Measurements from ENCODE around the gene PDPR.
"Not testable (repeated sequence)": the region's sequence is repeated elsewhere in the genome, so short reads cannot be mapped to it uniquely, and the experiment has no call there.

PDPR gene

DNA sequence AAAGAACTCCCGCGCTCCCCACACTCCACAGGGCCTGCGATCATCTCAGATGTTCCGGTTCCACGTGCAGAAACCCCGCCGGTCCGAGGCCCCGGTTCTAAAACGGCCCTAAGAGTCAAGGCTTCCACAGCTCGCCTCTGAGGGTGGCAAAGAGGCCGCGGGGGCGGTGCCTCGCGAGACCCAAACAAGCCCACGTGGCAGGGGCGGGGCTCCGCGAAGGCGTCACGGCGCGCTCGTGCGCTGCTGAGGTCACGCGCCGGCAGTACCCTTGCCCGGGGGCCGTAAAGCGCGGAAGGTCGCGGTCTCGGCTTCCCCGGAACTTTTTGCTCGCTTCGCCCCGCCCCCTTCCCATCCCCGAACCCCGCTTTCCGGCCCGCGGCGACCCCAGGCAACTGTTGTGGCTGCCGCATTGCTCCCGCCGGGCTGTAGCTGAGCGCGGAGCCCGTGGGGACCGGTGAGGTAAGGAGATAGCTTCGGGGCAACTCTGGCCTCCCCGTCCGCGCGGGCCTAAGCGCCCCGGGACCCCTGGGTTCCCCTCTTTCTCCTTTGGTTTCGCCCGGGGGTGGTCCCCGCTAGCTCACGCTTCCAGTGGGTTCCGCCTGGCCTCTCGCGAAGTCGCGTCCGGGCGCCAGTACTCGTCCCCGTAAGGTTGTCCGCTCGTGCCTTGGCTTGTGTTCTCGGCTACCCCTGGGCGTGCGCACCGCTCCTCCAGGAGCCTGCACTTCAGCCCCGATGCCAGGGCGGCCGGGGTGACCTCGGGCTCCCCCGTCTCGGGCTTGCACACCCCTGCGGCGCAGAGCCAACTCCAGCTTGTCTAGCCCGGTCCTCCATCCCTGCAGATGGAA lies at the start of gene PDPR:
TSS of gene PDPR (plus strand) at position 351 of the 845 bp plus-strand sequence. CDS start 6,161 bp downstream, outside the sequence.
- DNase-seq (ENCODE audit: low read depth in 3 of 3, low spot score in 1 of 3) = peak; percentile 81 to 89 (median 85)

DNA sequence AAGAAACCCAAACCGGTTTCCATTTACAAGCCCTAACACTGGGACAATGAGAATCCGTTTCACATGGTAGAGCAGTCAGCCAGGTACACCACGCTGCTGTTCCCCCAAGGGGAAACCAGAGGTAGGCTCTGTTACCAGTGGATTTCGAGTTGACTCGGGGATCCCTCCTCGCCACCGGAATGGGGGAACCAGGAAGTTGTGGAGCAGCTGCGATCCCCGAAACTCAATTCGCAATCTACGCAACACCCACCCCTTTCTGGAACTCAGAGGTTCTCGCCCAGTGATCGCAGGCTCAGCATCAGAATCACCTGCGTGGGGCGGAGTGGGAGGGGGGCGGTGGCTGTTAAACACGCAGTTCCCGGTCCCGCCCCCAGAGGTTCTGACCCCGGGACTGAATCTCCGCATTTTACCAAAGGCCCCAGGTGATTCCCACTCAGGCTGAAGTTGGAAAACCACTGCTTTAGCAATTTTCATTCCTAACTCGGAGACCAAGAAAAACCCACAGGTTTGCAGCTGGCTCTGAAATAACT lies 49.2 kb upstream of the PDPR start:
- peak; percentile 4 to 56 (median 44) for DNase-seq (ENCODE audit: low read depth in 3 of 3, low spot score in 1 of 3)

DNA sequence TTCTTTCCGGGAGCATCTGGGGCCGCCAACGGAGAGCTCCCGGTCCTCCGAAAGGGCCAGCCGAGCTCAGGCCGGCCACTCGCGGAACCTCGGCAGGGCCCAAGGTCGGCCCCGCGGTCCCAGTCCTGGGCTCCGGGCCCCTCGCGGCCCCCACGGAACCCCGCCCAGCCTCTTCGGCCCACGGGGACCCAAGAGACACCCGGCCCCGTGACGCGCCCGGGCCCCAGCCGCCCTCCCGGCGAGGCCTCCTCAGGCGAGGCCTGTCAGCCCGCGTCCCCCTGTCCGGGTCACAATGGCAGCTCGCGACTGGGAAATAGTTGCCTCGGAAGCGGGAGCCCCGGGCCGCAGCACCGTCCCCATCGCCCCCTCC lies 48.8 kb upstream of the PDPR start:
- not testable (repeated sequence) for DNase-seq (ENCODE audit: low read depth in 3 of 3, low spot score in 1 of 3)

GRCh38 chr16:70065746-70066658 lies 48.1 kb upstream of the PDPR start:
- DNase-seq (ENCODE audit: low read depth in 3 of 3, low spot score in 1 of 3) = peak; percentile 82 to 91 (median 87)

DNA sequence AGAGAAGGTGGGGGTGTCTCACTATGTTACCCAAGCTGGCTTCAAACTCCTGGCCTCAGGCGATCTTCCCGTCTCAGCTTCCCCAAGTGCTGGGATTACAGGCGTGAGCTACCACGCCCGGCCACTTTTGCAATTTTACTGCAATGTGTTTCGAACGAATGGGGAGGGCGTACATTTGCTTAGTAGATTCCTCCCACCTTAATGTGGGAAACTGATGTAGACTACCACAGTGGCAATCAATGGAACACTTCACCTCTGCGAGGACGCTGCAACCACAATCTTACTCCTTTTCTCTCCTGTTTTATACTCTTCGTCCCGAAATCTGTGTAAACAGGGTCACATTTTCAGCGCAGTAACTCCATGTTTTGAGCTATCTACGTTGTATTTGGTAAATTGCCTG lies 47.4 kb upstream of the PDPR start:
- DNase-seq (ENCODE audit: low read depth in 3 of 3, low spot score in 1 of 3) = not testable (repeated sequence)

- DNase-seq (ENCODE audit: low read depth in 3 of 3, low spot score in 1 of 3) = not testable (repeated sequence)
Measured at GRCh38 chr16:70079081-70079480, 35.1 kb upstream of the PDPR start.

- DNase-seq (ENCODE audit: low read depth in 3 of 3, low spot score in 1 of 3) = not testable (repeated sequence)
Measured at GRCh38 chr16:70081219-70081618, 32.9 kb upstream of the PDPR start.

DNA sequence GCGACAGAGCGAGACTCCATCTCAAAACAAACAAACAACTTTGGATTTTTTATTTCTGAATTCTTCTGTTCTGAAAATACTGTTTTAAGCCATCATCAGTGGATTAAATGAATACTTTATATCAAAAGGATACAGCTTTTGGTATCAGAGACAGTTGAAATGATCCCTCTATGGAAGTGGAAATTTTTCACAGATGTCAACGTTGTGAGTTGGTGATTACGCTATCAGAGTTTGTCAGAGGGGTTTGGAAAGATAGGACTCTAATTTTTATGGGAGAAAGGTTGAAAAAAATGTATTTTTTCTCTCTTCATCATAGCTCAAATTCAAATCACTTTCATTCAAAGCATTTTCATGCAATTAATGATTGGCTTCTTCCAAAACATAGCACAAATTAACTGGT lies 30.2 kb upstream of the PDPR start:
- DNase-seq (ENCODE audit: low read depth in 3 of 3, low spot score in 1 of 3) = not testable (repeated sequence)

DNA sequence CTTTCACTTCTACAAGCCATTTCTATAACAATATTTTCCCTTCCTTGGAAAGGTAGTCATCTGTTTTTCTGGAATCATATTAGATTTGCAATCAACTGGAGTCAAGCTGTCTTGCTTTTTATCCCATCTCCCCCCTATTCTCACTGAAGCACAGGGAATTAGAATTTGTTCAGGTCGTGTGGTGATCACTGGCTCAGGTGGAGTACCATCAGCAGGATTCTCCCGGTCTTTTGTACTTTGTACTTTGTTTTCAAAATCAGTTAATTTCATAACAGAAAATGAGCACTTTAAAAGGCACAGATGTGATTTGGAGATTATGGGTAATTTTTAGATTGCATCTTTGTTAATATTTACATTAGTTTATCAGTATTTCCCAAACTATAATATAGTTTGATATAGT lies 26.0 kb upstream of the PDPR start:
- not testable (repeated sequence) for DNase-seq (ENCODE audit: low read depth in 3 of 3, low spot score in 1 of 3)

DNA sequence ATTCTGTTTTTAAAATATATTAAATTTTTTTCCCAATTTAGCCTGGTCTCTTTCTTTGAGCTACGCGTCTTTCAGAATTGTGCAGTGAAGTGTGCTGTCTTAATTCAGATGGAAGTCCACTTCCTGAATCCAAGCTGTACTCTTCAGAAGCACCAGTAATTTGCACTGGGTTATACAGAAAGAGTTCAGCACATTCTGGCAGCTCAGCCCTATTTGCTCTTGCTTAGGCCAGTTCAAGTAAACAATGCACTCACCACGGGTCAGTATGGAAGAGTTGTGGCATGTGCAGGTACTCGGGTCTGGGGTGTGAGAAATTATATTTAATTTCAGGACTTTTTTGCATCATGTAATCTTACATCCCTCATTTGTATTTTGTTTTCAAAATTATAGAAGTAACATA lies 25.3 kb upstream of the PDPR start:
- not testable (repeated sequence) for DNase-seq (ENCODE audit: low read depth in 3 of 3, low spot score in 1 of 3)

GRCh38 chr16:70089289-70089688 lies 24.8 kb upstream of the PDPR start:
- not testable (repeated sequence) for DNase-seq (ENCODE audit: low read depth in 3 of 3, low spot score in 1 of 3)

GRCh38 chr16:70091104-70091503 lies 23.0 kb upstream of the PDPR start:
- DNase-seq (ENCODE audit: low read depth in 3 of 3, low spot score in 1 of 3) = not testable (repeated sequence)

- not testable (repeated sequence) for DNase-seq (ENCODE audit: low read depth in 3 of 3, low spot score in 1 of 3)
Measured at GRCh38 chr16:70094096-70094495, 20.0 kb upstream of the PDPR start.

DNA sequence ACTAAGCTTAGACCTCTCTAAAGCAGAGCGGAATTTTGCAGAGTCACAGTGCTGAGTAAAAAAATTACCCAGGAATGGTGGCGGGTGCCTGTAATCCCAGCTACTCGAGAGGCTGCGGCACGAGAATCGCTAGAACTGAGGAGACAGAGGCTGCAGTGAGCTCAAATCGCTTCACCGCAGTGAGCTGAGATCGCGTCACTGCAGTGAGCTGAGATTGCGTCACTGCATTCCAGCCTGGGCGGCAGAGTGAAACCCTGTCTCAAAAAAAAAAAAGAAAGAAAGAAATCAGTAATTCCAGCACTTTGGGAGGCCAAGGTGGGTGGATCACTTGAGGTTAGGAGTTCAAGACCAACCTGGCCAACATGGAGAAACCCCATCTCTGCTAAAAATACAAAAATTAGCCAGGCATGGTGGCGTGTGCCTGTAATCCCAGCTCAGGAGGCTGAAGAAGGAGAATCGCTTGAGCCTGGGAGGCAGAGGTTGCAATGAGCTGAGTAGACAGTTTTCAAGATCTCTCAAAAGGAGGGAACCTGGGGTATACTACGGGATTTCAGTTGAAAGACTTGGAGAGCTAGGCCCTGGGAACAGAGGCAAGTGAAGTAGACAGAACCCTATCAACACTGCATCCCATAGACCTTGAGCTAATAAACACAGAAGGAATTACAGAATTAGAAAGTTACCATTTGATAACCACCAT lies 4.4 kb upstream of the PDPR start:
- DNase-seq (ENCODE audit: low read depth in 3 of 3, low spot score in 1 of 3) = not testable (repeated sequence)

- not testable (repeated sequence) for DNase-seq (ENCODE audit: low read depth in 3 of 3, low spot score in 1 of 3)
Measured at GRCh38 chr16:70112162-70112561, 2.0 kb upstream of the PDPR start.

- not testable (repeated sequence) for DNase-seq (ENCODE audit: low read depth in 3 of 3, low spot score in 1 of 3)
Measured at GRCh38 chr16:70113599-70113981, 542 bp upstream of the PDPR start.

DNA sequence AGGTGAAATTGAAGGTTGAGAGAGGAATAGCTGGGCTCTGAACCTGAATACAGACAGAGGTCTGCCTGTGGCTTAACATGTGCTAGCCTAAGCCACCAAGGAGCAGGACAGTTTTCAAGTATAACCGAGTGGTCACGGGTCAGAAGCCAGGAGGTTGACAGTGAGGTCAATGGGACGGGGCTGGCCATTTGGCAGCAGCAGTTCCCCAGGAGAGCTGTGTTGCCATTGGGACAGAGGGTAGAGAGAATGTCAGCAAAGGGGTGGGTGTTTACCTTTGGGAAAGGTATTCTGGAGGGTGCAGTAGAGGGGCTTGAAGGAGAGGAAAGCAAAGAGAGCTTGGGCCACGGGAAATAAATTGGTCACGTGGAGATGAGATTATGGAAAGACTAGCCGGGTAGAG lies 4.2 kb downstream of the PDPR start:
- DNase-seq (ENCODE audit: low read depth in 3 of 3, low spot score in 1 of 3) = not testable (repeated sequence)

DNA sequence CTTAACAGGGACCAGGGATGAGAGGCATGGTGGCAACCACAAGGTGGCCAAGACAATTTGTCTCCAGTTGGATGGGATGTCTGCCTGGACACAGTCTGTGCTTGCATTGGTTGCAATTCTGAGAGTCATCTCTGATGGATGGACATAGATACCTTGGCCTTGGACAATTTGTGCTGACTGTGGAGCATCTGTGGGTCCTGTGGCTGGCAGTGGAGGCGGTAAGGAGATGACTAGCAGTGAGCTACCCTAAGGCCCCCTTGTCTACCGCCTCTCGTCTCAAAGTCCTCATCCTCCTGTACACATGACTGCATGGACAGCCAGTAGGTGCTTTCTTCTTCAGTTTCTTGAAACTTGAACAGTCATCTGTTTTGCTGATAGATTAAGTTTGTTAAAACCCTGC lies 4.6 kb downstream of the PDPR start:
- not testable (repeated sequence) for DNase-seq (ENCODE audit: low read depth in 3 of 3, low spot score in 1 of 3)

DNA sequence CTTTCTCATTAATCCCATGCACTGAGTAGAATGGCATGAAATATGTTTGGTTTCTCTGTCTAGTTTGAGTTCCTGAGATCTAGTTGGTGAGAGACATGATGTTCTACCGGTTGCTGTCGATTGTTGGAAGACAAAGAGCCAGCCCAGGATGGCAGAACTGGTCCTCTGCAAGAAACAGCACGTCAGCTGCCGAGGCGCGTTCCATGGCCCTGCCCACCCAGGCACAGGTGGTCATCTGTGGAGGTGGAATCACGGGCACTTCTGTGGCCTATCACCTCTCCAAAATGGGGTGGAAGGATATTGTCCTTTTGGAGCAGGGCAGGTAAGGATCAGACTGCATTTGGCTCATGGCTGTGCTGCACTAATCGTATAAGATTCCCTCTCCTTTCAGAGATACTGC lies 6.3 kb downstream of the PDPR start:
- not testable (repeated sequence) for DNase-seq (ENCODE audit: low read depth in 3 of 3, low spot score in 1 of 3)

GRCh38 chr16:70123822-70124221 lies 9.7 kb downstream of the PDPR start:
- DNase-seq (ENCODE audit: low read depth in 3 of 3, low spot score in 1 of 3) = not testable (repeated sequence)

- not testable (repeated sequence) for DNase-seq (ENCODE audit: low read depth in 3 of 3, low spot score in 1 of 3)
Measured at GRCh38 chr16:70126226-70126625, 12.1 kb downstream of the PDPR start.

Data from stimulated activated CD4-positive, alpha-beta T cell treated with anti-CD3 and anti-CD28 coated beads, TNF-alpha, amount 100 ng/mL, for 1 hour (primary cell).